Thyroid gland (tissue), 4 donors: Measurements from ENCODE around the gene INPP5A.

ENCODE experiments used
- CTCF ChIP-seq, 6 experiments: fragments of 200-600 bp in 3 of 6; fragments of 450-650 bp in 3 of 6; sonication (generic) in 3 of 6; IDR thresholded peaks; one replicate each; pipeline ENCODE4 v1.5.1; 2016 to 2019; ENCODE audit warnings: antibody characterized with exemption in 6 of 6, mild to moderate bottlenecking in 2 of 6, inconsistent platforms in 1 of 6, moderate library complexity in 1 of 6
- POLR2A ChIP-seq, 2 donors: fragments of 450-650 bp; IDR thresholded peaks; one replicate each; pipeline ENCODE4 v1.6.1; 2017; ENCODE audit warnings: antibody characterized with exemption in 2 of 2, mild to moderate bottlenecking in 2 of 2, moderate library complexity in 1 of 2

DNA sequence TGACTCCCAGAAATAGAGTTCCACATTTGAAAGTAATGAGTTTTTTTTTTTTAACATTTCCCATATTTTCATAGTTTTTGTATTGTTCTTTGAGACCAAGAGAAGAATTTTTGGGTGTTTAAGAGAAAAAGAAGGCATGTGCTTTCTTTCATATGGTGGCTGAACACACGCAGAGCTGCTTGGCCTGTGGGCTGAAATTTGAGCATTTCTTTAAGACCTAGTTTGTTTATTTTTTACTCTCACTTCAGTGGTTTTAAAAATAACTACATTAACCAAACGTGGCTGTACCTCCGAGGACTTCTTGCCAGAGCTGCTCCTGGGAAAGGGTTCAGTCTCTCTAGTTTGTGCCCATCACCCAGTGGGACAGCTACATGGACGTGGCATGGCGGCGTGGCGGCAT is 58.3 kb downstream of the INPP5A start:
- TF ChIP-seq POLR2A (IDR thresholded peaks at IDR 0.05), result no peak
- no peak for TF ChIP-seq CTCF (IDR thresholded peaks at IDR 0.05)
